Measurements from ENCODE around the gene TEKTIP1.

TEKTIP1 gene

GRCh38 chr19:3524078-3524842 is 14.7 kb upstream of the TEKTIP1 start:
- DNase-seq = no peak

GRCh38 chr19:3524904-3525451 is 14.0 kb upstream of the TEKTIP1 start:
- DNase-seq = no peak

GRCh38 chr19:3526507-3527237 is 12.3 kb upstream of the TEKTIP1 start:
- no peak for DNase-seq

- no peak for DNase-seq
These were observed 11.6 kb upstream of the TEKTIP1 start for GRCh38 chr19:3527238-3527910.

GRCh38 chr19:3528080-3528479 is 10.9 kb upstream of the TEKTIP1 start:
- DNase-seq = no peak

- DNase-seq = no peak
These were observed 10.3 kb upstream of the TEKTIP1 start for GRCh38 chr19:3528539-3529211.

GRCh38 chr19:3529299-3529698 is 9.7 kb upstream of the TEKTIP1 start:
- DNase-seq = peak; percentile 20

GRCh38 chr19:3530389-3530788 is 8.6 kb upstream of the TEKTIP1 start:
- no peak for DNase-seq

GRCh38 chr19:3531716-3532115 is 7.3 kb upstream of the TEKTIP1 start:
- no peak for DNase-seq

GRCh38 chr19:3532154-3532786 is 6.7 kb upstream of the TEKTIP1 start:
- DNase-seq = no peak

- DNase-seq = no peak
These were observed 5.9 kb upstream of the TEKTIP1 start for GRCh38 chr19:3533033-3533432.

- DNase-seq = no peak
These were observed 5.3 kb upstream of the TEKTIP1 start for GRCh38 chr19:3533563-3534216.

GRCh38 chr19:3534375-3535234 is 4.4 kb upstream of the TEKTIP1 start:
- no peak for DNase-seq

GRCh38 chr19:3535235-3535535 is 3.8 kb upstream of the TEKTIP1 start:
- no peak for DNase-seq

GRCh38 chr19:3535563-3535965 is 3.4 kb upstream of the TEKTIP1 start:
- no peak for DNase-seq

GRCh38 chr19:3535981-3536380 is 3.0 kb upstream of the TEKTIP1 start:
- no peak for DNase-seq

- no peak for DNase-seq
These were observed 2.4 kb upstream of the TEKTIP1 start for GRCh38 chr19:3536429-3537100.

- DNase-seq = no peak
These were observed 1.9 kb upstream of the TEKTIP1 start for GRCh38 chr19:3537101-3537437.

- DNase-seq = no peak
These were observed 1.3 kb upstream of the TEKTIP1 start for GRCh38 chr19:3537438-3538240.

Measured in NCI-H82 (cell line).